Right renal pelvis (tissue), 4 donors: ENCODE measurements around the gene NUS1. TPM values are rescaled to one million over a fixed set of nuclear protein-coding genes. Genes with fewer than 3 reads are reported as not detected.
A peak's percentile ranks its signal among the peaks of the same experiment; 100 is the strongest.
"Not testable (repeated sequence)": the region's sequence is repeated elsewhere in the genome, so short reads cannot be mapped to it uniquely, and the experiment has no call there.

Experiments used
- DNase-seq, 4 donors: peaks; one replicate each; pipeline ENCODE4 v3.0.0-alpha.2; 2013; ENCODE audit warnings: low read depth in 4 of 4, low spot score in 3 of 4, missing footprints in 1 of 4
- polyA plus RNA-seq, 4 donors: library from polyadenylated mRNA; unstranded; fragments of 120-200 nt; gene quantifications; one replicate each; pipeline ENCODE4 v1.2.1, GENCODE V29; 2013; ENCODE audit not compliant: insufficient read length in 4 of 4

The NUS1 gene
- polyA plus RNA-seq: 10 to 100 TPM; 53.7 to 67.2 (median 65.1) TPM

DNA sequence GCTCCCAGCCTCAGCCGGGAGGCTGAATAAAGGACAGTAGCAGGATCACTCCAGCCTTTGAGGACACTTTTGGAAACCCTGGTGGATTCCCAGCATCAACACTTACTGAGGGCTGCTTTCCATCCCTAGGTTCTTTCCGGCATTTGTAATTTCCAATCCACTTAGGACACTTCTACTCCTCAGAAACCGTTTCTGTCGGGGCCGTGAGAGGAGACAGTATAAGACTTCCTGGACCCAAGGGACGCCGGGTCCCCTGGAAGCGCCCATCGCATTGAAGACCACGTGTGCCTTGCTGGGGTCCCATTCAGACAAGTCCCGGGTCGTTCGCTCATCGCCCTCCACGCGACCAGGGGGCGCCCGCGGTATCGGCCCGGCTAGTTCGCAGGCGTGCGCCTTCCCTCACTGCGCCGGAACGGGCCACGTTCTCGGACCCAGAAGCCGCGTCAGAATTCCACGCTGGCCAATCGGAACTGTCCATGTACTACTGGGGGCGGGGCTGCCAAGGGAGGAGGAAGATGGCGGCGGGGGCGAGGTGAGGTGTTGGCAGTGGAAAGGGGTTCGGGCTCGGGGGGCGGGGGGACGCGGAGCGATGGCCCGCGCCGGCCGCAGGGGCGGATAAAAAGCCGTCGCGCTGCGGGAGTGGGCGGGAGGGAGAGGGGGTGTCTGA, at the start of gene NUS1:
Gene NUS1, plus strand, starts transcription at position 479 of the 667 bp plus-strand sequence. CDS start 202 bp downstream, outside the sequence.
- DNase-seq: peak; percentile 92 to 97 (median 96)

DNA sequence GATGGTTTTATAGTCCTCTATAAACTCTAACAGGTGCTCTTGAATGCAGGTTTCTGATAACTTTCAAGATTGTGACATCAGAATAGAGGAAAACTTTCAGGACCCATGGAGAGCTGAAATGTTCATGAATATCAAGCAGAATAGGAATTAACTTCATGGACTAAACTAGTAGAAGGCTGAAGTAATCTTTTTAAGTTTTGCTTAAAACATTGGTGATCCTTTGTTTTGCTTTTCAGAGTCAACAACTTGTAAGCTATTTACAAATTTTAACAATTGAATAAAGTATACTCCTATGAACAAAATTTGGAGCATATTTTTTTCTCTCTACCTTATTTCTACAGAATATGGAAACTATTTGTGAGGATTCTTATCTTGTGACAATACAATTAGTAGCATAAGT, 47.7 kb upstream of the NUS1 start:
- DNase-seq: no peak

DNA sequence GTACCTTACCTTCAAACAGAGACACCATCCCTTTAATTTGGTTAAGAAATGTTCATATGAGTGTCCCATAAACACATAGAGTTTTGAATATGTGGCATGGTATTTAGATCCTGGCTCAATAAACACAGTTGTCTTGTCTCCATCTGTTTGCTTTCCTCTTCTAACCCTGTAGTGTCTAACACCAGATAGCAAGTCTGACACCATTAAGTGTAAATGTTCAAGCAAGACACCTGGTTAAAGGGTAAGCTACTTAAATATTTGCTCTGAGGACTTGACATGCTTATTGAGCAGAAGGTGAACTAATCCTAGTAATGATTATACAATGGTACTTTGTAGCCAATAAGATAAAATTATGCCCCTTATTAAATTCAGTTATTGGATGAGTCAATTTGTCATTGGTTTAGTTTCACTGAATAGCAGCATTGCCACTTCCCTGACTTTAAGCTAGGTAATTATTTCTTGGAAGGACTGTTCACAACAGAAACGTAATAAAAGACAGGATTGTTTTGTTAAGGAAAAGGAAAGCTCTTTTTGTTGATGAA, 46.1 kb upstream of the NUS1 start:
- no peak for DNase-seq

DNA sequence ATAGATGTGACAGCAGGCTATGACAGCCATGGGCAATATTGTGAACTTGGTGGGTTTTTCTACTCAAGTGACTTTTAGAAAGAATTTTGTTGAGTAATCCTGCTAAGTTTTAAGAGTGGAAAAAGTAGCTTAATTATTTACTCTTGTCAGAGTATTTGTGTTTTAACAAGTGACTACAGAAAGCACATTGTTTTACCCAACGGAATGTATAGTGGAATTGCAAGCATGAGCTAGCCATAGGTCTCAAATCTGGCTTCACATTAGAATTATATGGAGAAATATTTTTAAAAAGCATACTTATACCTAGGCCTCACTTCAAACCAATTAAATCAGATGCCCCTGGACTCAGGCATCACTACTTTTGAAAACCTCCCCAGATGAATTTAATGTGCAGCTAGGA, 37.5 kb upstream of the NUS1 start:
- no peak for DNase-seq

DNA sequence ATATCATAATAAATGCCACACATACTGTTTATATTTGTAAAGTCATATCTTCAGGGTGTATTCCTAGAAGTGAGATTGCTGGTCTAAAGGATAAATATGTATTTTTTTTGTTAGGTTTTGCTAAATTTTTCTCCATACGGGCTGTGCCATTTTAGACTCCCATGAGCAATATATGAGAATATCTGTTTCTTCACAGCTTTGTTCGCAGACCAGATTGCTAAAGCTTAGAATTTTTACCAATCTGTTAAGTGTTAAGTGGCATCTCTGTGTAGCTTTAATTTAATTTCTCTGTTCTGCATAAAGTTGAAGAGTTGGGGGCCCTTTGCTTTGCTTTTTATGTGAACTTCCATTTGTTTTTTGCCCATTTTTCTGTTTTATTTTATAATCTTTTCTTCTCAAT, 32.3 kb upstream of the NUS1 start:
- no peak for DNase-seq

DNA sequence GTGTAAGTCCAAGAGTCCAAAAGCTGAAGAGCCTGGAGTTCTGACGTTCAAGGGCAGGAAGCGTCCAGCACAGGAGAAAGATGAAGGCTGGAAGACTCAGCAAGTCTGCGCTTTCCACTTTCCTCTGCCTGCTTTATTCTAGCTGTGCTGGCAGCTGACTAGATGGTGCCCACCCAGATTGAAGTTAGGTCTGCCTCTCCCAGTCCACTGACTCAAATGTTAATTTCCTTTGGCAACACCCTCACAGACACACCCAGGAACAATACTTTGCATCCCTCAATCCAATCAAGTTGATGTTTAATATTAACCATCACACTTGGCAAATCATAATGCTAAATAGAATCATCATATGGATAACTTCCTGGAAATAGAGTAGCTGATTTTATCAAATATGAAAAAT, 23.3 kb upstream of the NUS1 start:
- not testable (repeated sequence) for DNase-seq

DNA sequence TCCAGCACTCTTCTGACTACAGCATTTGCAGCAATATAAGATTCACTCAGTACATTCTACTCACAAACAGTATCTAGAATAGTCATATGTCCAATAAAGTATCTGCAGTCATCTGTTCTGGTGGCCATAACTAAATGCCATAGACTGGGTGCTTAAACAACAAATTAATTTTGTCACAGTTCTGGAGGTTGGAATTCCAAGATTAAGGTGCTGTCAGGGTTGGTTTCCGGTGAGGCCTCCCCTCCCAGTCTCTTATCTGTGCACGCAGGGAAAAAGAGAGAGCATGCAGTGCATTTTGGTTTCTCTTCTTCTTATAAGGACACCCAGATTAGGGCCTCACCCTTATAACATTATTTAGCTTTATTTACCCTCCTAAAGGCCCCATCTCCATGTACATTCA, 21.3 kb upstream of the NUS1 start:
- no peak for DNase-seq

DNA sequence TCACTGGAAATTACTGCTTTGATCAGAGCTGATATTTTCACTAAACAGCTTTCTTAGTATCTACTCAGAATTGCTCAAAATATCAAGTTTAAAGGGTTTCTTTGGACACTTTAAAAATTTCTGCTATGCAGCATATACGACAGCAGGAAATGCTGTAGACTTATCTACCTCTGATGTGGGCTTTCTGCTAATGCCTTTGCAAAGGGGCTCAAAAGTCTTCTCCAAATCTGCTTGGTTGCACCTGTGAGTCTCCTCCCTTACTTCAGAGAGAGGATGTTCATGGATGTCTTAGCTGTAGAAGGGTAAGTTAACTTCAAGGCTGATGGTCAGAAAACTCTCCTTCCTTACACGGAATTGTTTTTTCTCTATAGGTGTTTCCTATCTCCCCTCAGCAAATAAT, 19.9 kb upstream of the NUS1 start:
- no peak for DNase-seq

DNA sequence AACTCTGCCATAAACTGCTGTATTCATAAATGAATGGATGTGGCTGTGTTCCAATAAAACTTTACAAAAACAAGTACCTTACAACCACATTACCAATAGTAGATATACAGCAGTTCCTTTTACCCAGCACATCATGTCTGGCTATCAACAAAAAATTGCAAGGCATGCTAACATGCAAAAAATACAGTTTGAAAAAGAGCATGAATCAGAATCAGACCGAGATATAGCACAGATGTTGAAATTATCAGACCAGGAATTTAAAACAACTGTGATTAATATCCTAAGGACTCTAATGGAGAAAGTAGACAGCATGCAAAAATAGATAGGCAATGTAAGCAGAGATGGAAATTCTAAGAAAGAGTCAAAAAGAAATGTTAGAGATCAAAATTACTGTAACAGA, 8.4 kb upstream of the NUS1 start:
- no peak for DNase-seq

DNA sequence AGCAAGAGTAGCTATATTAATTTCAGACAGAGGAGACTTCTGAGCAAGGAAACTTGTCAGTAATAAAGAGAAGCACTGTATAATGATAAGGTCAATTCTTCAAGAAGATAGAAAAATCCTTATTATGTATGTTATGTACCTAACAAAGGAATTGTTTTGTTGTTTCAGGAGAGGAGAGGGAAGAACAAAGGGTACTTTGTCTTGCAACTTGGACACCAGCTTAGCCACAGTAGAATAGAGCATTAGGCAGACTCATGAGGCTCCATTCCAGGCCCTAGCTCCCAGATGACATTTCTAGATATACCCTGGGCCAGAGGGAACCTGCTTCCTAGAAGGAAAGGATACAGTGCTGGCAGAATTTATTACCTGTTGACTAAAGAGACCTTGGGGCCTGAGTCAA, 6.5 kb upstream of the NUS1 start:
- no peak for DNase-seq

DNA sequence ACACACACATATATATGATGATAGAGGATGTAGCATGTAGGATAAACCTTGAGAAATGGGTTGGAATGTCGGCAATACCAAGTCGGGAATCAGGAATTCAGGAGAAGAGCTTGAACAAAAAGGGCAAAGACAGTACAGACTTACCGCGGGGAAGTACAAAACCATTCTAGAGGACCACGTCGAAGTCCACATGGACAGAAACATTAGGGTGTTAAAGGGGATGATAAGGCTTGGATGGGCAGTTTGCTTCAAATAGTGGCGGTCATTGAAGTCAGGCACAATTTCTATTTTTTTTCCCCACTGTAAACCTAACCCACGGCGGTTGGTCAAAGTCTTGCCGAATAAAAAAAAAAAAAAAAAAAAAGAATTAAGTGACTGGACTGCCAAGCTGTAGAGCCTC, 766 bp upstream of the NUS1 start:
- DNase-seq: no peak

DNA sequence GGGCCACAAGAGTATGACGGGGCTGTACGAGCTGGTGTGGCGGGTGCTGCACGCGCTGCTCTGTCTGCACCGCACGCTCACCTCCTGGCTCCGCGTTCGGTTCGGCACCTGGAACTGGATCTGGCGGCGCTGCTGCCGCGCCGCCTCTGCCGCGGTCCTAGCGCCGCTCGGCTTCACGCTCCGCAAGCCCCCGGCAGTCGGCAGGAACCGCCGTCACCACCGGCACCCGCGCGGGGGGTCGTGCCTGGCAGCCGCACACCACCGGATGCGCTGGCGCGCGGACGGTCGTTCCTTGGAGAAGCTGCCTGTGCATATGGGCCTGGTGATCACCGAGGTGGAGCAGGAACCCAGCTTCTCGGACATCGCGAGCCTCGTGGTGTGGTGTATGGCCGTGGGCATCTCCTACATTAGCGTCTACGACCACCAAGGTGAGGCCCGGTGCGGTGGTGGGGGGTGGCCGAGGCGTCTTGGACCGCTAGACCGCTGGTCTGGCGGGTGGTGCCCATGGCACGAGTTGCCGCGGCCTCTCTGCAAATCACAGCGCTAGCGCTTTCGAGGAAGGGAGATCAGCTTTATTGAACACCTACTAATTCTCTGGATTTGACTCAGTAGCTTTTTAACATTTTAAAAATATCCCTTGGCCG, 511 bp downstream of the NUS1 start:
- peak in 1 of 4 donors; percentile 5 for DNase-seq

DNA sequence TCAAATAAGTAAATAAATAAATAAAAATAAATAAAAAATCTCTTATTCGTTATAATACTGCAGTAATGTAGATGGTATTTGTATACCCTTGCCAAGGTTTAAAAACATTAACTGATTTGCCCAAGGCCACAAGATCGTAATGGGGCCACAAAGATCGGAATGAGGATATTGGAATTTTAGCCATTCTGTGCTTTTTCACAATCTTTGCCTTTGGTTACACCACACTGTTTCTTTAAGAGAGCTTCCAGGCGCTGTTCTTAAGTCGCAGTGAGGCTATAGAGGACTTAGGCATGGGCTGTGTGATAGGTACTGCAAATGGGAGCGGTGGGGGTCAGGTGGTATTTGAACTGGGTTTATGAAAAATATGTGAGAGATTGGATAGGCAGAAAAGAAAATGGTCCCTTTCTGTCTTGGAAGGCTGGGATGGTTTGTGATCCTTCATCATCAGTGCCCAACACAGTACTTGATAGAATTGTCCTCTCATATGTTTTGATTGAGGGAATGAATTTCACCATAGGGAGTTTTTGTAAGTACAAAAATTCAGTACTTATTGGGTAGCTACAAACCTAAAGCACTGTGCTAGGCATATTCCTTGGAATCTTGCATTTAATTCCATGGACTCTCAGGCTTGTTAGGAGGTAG, 1.4 kb downstream of the NUS1 start:
- no peak for DNase-seq

DNA sequence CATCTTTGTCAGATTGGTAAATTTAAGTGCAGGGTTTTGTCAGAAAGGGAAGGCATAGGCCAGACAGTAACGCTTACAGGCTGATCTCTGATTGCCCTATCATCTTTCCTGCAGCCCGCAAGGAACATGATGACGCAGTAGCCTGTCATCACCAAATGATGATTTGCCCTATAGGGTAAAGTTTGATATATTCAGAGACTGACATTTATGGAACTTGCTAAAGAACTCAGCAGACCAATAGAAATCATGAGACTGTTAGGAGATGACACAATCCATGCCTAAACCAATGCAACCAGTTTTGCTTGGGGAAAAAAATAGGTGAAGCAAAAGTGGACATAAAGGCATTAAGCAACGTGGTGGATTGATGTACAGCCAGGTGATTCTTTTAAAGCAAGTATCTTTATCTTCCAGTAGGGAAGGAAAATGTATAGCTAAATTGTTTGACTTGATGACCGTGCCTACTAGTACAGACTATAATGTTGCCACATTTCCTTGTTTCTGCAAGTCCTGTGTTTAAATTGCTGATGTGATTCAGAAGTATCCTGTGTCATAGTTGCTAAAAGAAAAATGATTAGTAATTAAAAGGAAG, 2.4 kb downstream of the NUS1 start:
- DNase-seq: no peak

DNA sequence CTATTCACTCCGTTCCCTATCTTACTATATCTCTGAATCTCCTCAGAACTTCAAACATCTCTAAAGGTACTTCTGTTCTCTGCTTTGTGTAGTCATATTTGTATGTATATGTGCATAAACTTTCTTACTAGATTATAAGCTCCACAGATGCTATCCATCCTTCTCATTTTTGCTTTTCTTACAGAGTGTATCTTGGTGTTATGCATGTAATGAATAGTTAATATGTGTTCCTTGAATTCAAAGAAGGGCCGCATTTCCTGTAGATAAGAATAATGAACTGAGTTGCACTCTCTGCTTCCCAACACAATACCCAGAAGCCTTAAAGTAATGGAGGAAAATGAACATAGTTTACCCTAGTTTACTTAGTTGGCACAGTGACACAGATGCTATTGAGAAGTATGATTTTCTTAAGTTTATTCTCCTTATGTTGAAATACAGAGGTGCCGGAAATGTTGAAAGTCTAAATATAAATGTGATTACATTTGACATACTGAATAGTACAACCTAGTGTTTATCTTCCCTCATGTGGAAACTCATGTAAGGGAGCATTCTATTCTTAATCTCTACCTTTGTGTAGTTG, 6.0 kb downstream of the NUS1 start:
- no peak for DNase-seq

DNA sequence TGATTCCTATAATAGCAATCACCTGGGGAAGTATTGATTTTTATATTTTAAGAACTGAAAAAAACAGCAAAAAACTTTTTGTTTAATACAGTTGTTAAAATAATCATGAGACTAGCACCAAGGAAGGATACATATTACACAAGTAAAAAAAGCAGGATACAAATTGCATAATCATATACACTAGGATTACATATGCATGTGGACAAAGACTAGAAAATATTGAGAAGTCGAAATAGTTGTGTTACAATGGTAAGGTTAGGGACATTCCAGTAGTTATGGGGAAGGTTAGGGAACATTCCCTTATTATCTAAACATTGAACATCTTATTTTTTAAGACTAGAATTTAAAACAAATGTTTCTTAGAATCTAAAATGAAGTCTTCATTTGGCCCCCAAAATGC, 9.5 kb downstream of the NUS1 start:
- no peak for DNase-seq

DNA sequence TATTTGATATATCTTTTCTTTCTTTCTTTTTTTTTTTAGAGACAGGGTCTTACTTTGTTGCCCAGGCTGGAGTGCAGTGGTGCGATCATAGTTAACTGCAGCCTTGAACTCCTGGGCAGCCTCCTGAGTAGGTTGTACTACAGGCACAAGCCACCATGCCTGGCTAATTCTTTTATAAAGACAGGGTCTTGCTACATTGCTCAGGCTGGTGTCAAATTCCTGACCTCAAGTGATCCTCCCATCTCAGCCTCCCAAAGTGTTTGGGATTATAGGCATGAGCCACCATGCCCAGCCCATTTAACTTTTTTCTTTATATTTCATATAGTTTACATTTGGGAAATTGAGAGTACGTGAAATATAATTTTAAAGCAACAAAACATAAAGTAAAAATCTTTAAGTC, 10.1 kb downstream of the NUS1 start:
- no peak for DNase-seq

DNA sequence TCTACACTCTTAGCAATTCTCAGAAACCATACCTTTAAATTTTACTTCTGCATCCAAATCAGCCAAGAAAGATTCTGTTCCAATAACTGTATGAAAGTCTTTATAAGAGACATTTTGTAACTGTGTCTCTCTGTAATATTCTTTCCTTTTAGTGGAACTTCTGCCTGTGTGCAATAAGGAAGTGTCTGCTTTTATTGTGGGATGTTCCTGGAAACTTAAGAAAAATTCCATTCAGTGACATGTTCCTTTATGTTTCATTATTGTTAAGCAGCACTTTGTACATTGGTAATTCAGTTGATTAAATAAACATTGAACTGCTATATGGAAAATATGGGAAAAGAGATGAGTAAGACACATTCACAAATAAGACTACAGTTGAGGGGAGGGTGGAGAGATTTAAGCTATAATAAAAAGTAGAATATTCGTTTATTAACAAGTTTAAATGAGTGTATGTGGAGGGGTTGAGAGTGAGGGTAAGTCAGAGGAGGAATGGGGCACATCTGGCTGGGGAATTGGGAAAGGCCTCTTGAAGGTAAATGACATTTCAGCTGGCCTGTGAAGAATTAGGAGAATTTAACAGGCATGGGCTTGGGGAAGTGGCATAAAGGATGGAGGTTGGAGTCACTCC, 11.9 kb downstream of the NUS1 start:
- no peak for DNase-seq

DNA sequence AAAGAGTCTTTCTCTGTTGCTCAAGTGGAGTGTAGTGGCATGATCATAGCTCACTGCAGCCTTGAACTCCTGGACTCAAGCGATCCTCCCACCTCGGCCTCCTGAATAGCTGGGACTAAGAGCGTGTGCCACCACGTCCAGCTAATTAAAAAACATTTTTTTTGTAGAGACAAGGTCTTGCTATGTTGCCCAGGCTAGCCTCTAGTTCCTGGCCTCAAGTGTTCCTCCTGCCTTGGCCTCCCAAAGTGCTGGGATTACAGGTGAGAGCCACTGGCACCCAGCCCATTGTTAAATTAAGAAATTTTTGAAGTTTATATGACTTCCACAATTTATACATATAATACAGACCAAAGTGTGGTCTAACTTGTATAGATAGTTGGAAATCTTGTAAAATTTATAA, 14.3 kb downstream of the NUS1 start:
- not testable (repeated sequence) for DNase-seq

DNA sequence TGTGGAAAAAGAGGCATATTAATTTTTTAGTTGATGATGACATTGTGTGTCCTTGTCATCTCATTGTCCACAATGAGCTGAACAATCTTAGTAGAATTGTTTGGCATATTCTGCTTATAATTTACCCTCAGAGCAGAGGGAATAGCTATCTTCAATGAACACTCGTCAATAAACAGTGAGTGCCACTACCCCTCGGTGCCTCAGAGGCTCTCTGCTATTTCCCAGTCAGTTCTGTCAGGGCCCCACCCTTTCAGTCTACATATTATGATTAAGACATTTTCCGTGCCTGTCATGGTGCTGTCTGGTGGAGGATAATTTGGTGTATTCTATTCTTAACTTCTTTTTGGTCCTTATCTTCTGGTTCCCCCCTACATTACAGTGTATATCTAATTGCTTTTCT, 31.2 kb downstream of the NUS1 start:
- DNase-seq: no peak
